Erythroblast (primary cell): Measurements from ENCODE around the gene NAGA.

ENCODE experiments used
- GATA1 ChIP-seq: IDR thresholded peaks from 2 replicates; pipeline ENCODE4 v1.6.1; 2011; ENCODE audit warnings: low read depth, mild to moderate bottlenecking, control low read depth, low read length, moderate library complexity
- POLR2A ChIP-seq: IDR thresholded peaks from 2 replicates; pipeline ENCODE4 v1.6.1; 2011; ENCODE audit warnings: mild to moderate bottlenecking, low read length

DNA sequence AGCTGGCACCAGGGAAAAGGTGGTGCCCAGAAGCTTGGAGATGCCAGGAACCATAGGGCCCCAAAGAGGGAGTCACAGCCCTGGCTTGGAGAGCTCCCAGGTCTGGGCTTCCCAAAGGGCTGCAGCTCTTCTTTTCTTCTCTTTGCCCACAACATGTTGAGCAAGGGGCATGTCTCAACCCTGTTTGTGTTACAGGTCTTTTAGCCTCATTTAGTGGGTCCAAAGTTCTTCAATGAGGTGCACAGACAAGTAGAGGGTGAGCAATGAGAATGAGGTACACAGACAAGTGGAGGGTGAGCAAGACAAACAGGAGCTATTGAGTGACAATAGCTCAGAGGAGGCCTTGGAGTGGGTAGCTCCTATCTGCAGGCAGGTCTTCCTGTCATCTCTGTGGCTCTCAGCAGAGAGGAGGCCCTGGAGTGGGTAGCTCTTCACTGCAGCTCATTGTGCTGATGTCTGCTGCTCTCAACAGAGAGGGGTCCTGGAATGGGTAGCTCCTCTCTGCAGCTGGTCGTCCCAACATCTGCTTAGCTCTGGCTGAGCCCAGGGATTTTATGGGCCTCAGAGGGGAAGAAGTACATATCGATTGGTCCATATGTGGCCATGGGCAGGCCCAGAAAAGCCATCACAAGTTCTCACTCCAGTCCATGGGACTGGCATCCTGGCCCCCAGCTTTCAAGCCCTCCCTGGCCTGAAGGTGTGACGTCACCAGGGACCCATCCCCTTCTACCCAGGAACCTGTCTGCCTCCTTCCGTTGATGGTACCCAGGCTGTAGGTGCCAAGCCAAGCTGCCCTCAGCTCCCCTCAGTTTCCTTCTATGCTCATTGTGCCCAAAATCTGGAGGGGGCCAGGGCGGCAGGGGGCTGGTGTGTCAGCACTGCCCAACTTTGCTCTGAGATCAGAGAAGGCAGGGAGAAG, 37.1 kb downstream of the NAGA start:
- no peak for TF ChIP-seq POLR2A
- TF ChIP-seq GATA1: no peak
